T-helper 17 cell (primary cell): ENCODE measurements around the gene CHRDL1. TPM values are rescaled to one million over a fixed set of nuclear protein-coding genes. Genes with fewer than 3 reads are reported as not detected.
"Not testable (repeated sequence)": the region's sequence is repeated elsewhere in the genome, so short reads cannot be mapped to it uniquely, and the experiment has no call there.

ENCODE experiments used
- ATAC-seq: fragments of 150-1000 bp; cut with Tn5 transposase; 2 replicates; pipeline ENCODE4 v1.10.0; 2021; ENCODE audit warnings: mild to moderate bottlenecking, moderate library complexity
- DNase-seq, 3 donors: peaks; one replicate each; pipeline versions ENCODE4 v3.0.0 to v3.0.0-alpha.2; 2020 to 2021
- H3K9me3 ChIP-seq: one replicate; pipeline ENCODE4 v1.7.0; 2013; ENCODE audit warnings: low read length, mild to moderate bottlenecking; ENCODE audit not compliant: control insufficient read depth, poor library complexity, severe bottlenecking
- H3K27ac Mint-ChIP-seq: one replicate; pipeline ENCODE4 v1.8.0; 2022; ENCODE audit warnings: mild to moderate bottlenecking, moderate library complexity, mixed read lengths
- H3K27me3 Mint-ChIP-seq: one replicate; pipeline ENCODE4 v1.8.0; 2022; ENCODE audit warnings: mixed read lengths
- H3K36me3 Mint-ChIP-seq: one replicate; pipeline ENCODE4 v1.8.0; 2022; ENCODE audit warnings: low read depth, mixed read lengths
- H3K4me1 Mint-ChIP-seq: one replicate; pipeline ENCODE4 v1.8.0; 2022; ENCODE audit warnings: mild to moderate bottlenecking, mixed read lengths
- H3K4me3 Mint-ChIP-seq: one replicate; pipeline ENCODE4 v1.8.0; 2022; ENCODE audit warnings: mild to moderate bottlenecking, moderate library complexity, mixed read lengths
- total RNA-seq, 4 donors: library from RNA in 2 of 4; stranded (reverse) in 2 of 4; gene quantifications; one replicate each; pipeline ENCODE4 v1.2.3 and lab custom pipeline; 2022 to 2026

The CHRDL1 gene
- total RNA-seq, 2 donors from 2014 or later, result not detected

- DNase-seq (no peak), ATAC-seq (no peak)
- Mint-ChIP-seq H3K27me3 (no peaks in the 10 kb centered on the region), H3K4me3 (no peak overlapping the region), H3K4me1 (no peaks in the 10 kb centered on the region), H3K27ac (no peak overlapping the region), H3K36me3 (no peaks in the 10 kb centered on the region)
- no peaks in the 10 kb centered on the region for H3K9me3 ChIP-seq
Measured at GRCh38 chrX:110671068-110671803, 124.4 kb downstream of the CHRDL1 start.

DNA sequence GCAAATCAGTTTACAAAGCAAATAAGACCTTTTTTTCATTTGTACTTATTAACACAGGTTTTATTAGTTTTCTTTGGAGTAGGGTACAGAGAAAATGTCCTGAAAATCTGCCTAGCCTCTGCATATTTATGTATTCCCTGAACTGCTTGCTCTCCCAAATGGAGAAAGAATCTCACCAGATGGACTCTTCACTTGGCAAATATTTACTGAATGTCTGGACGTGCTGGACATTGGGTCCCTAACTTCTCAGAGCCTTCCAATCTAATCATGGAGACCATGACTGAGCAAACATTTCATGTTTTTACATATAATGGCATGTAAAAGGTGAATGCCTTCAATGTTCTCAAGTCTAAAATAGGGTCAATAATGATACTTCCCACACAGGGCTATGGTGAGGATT is 126.0 kb downstream of the CHRDL1 start:
- no peaks in the 10 kb centered on the region for H3K27me3 Mint-ChIP-seq
- no peak for ATAC-seq
- H3K36me3 Mint-ChIP-seq, result no peaks in the 10 kb centered on the region
- no peaks in the 10 kb centered on the region for H3K4me1 Mint-ChIP-seq
- H3K27ac Mint-ChIP-seq, result no peak overlapping the region
- DNase-seq, result no peak
- no peak overlapping the region for H3K4me3 Mint-ChIP-seq
- no peaks in the 10 kb centered on the region for H3K9me3 ChIP-seq

GRCh38 chrX:110667706-110668105 is 127.9 kb downstream of the CHRDL1 start:
- no peak for ATAC-seq
- H3K4me1 Mint-ChIP-seq, result no peaks in the 10 kb centered on the region

DNA sequence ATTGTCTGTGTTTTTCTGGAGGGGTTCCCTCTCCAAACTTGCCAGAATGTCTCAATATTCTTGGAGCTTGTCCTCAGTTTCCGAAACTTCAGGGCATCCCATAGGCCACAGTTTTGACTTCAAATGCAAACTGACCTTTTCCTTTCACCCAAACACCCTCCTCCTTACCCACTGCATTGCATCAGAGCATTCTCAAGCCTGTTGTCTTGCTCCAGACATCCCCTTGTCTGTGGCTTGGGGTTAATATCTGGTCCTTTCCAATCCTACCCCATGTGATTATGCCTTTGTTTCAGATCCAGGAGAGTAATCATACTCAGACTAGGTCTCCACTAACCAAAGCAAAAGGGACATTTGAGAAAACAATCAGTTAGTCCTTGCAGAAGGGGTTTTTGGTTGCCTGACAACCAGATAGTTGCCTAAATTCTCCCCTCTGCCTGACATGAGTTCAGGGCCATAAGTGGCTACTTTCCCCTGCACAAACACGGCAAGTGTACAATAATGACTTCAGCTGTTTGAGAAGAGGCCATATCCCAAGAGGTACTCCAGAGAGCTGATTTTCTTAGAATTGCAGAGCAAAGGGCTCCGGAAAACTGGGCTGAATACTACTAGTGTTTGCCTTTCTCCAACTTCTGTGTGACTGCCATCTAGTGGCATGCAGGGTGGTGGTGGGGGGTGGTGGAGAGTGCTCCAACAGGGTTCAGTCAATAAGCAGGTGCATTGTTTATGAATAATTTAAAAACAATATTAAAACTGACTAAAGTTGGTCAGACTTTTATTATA is 130.2 kb downstream of the CHRDL1 start:
- no peak for DNase-seq
- Mint-ChIP-seq H3K27me3 (no peaks in the 10 kb centered on the region), H3K4me1 (no peaks in the 10 kb centered on the region), H3K27ac (no peak overlapping the region), H3K4me3 (no peak overlapping the region), H3K36me3 (no peaks in the 10 kb centered on the region)
- no peaks in the 10 kb centered on the region for H3K9me3 ChIP-seq
- ATAC-seq, result no peak

More at GRCh38 chrX:110667706-110668105, 127.9 kb downstream of the CHRDL1 start:
- no peak overlapping the region for H3K27ac Mint-ChIP-seq
- no peaks in the 10 kb centered on the region for H3K9me3 ChIP-seq
- no peaks in the 10 kb centered on the region for H3K27me3 Mint-ChIP-seq
- H3K4me3 Mint-ChIP-seq, result no peak overlapping the region
- no peaks in the 10 kb centered on the region for H3K36me3 Mint-ChIP-seq
- no peak for DNase-seq

GRCh38 chrX:110657073-110657472 is 138.5 kb downstream of the CHRDL1 start:
- Mint-ChIP-seq H3K4me3 (no peak overlapping the region), H3K27ac (no peak overlapping the region), H3K4me1 (no peaks in the 10 kb centered on the region), H3K27me3 (no peaks in the 10 kb centered on the region), H3K36me3 (no peaks in the 10 kb centered on the region)
- DNase-seq, result no peak
- no peaks in the 10 kb centered on the region for H3K9me3 ChIP-seq
- ATAC-seq, result no peak

- H3K9me3 ChIP-seq, H3K4me1 Mint-ChIP-seq, H3K4me3 Mint-ChIP-seq, H3K27me3 Mint-ChIP-seq, DNase-seq, H3K36me3 Mint-ChIP-seq, ATAC-seq, H3K27ac Mint-ChIP-seq: not testable (repeated sequence)
Measured at GRCh38 chrX:110654280-110654679, 141.3 kb downstream of the CHRDL1 start.

DNA sequence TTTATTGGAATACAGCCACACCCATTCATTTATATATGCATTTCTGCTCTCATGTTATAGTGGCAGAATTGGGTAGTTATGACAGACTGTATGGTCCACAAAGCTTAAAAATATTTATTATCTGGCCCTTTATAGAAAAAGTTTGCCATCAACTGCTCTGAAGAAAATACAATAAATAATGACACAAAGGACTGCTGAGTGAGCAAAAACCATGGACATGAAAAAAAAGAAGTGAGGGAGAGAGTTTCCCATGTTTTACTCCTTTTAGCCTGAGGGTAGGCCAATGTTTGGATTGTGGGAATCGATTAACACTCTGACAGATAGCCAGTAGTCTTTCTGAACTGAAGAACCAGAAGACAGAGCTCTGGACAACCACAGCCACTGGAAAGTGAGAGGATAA is 149.2 kb downstream of the CHRDL1 start:
- DNase-seq, result no peak
- Mint-ChIP-seq H3K4me3 (no peak overlapping the region), H3K27ac (no peak overlapping the region), H3K27me3 (no peaks in the 10 kb centered on the region), H3K36me3 (no peaks in the 10 kb centered on the region), H3K4me1 (no peaks in the 10 kb centered on the region)
- no peak for ATAC-seq
- no peaks in the 10 kb centered on the region for H3K9me3 ChIP-seq
